GM18858 (cell line): ENCODE measurements around the gene MAD2L1BP.
"Not testable (repeated sequence)": the region's sequence is repeated elsewhere in the genome, so short reads cannot be mapped to it uniquely, and the experiment has no call there.

Experiments used
- ATAC-seq: cut with Tn5 transposase; IDR thresholded peaks from one replicate; pipeline ENCODE4 v1.9.1; 2021; ENCODE audit not compliant: unreplicated experiment

MAD2L1BP gene

DNA sequence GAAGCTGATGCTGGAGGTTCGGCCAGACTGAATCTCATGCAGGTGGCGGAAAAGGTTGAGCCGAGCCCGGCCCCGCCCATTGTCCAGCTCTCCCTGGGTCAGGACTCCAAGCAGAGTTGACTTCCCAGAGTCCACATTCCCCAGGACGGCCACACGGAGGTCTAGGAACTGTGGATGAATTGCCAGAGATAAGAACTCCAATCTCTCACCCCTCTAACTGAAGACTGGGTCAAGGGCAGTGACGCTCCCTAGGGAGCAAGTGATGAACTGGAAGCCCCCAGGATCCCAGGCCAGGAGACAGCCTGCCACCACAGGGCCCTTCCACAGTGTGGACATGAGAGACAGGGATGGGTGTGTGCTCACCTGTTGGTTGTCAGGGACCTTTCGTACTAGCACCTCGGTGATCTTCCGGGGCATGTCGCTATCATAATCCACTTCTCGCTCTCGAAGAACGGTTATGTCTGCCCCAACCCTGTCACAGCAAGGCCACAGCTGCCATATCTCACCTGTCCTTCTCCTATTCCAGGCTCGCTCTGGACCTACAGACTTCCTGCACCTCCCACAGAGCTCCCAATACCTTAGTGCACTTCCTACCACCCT lies 10.1 kb upstream of the MAD2L1BP start:
- no peak for ATAC-seq

DNA sequence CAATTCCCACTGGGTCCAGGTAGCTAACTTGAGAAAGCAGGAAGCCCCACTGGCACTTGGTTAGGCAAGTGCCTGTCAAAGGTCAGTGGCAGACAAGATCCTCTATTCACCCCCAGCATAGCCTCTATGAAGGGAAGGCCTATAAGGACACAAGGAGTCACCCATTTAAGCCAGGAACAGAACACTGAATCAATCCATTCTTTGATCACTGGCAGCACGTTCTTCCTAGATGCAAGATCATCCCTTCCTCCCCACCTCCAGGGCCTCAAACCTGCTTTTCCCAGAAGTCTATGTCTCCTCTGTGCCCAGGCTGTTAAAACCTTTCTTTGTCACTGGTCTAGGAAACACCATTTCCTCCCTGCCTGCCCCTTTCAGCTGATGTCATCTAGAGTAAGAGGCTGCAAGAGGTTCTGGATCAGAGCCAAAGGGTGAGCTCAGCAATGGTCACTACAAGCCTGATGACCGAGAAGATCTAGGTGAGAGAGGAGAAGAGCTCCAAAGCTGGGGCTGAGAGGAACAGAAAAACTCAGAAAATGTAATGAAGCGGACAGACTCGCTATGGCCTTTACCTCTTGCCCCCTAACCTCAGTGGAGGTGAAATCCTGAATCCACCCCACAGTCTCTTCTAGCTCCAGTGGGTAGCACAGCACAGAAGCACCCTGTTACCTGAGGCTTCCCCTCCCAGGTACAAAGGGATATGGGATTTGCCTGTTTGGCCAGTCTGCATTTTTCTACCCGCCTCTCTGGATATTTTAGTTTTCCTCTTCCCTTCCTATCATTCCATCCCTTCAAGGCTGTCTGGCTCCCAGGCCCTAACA lies 8.4 kb upstream of the MAD2L1BP start:
- no peak for ATAC-seq

DNA sequence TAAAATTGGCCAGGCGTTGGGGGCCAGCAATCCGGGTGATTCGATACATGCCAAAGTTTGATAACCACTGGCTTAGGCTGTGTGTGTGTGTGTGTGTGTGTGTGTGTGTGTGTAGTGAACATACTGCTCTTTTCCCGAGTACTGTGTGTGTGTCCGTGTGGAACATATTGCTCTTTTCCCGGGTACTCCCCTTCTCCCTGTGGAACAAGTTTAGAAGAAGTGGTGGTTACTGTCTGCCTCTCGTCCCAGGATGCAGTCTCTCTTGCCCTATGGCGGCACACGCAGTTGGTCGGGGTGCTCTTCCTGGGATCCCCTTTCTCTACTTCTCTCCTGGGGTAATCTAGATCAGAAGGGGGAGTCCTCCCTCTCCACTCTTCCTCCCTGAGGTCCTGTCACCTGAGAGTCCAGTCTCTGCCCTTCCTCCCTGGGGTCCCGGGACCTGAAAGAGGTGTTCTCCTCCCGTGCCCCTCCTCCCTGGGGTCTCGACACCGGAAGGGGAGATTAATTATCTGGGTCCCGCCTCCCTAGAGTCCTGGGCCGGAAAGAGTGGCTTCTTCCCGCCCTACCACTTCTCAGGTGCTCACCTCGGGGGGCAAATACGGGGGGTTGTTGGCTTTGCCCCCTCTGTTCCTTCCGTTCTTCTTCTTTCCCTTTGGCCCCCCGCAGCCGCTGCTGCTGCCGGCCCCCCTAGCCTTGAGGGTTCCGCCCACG lies 7.1 kb upstream of the MAD2L1BP start:
- no peak for ATAC-seq

DNA sequence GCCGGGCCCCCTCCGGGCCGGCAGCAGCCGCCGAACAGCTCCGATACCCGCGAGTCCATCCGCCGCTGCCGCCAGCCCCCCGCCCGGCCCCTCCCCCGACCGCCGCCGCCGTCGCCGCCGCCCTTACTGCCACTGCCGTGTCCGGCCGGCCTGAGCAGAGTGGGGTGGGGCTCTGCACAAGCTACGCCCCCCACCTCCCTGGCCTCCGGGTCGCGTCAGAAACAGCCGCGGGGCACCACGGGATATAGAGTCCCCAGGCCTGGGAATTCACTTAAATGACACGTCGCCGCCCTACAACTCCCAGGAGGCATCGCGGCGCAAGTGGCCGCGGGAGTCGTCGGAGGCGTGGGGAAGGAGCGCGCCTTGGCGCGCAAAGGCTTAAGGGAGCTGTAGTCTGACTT lies 6.5 kb upstream of the MAD2L1BP start, which contains the start of gene GTPBP2:
TSS of gene GTPBP2 (minus strand) at position 161 of the 401 bp plus-strand sequence. CDS start at position 59, 102 bp downstream.
- peak; percentile 73 for ATAC-seq

DNA sequence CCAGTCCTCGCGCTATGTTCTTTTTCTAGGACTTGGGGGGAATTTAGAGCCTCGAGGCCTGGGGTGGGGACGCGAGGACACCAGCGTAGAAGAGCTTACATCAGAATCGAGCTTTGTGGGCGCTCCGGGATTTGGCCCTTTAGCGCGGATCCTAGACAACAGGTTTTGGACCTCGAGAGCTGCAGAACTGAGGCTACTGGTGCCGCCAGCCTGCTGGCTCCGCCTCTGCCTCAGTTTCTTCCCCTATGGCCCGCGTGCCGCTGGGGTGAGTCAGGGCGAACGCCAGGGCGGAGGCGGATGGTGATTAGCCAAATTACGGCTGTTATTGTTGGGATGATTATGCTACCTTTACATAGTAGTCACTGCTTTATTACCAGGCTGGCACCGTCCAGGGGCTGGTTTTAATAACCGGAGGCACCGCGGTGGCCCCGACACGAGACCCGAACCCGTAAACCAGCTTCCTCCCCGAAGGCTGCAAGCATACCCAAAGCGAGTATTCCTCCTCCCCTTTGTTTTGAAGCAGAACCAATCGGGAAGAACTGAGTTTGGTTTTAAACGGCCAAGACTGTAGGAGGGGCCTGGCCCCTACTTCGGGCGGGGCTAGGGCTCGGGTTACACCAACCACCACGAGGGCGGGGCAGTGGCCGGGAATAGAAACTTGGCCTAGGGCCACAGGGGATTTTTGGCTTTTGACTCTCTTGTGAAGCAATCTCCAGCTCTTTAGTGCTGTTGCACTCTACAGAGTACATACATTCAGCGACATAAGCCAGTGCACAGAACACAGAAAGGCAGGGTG lies 5.9 kb upstream of the MAD2L1BP start:
- ATAC-seq = peak; percentile 50

DNA sequence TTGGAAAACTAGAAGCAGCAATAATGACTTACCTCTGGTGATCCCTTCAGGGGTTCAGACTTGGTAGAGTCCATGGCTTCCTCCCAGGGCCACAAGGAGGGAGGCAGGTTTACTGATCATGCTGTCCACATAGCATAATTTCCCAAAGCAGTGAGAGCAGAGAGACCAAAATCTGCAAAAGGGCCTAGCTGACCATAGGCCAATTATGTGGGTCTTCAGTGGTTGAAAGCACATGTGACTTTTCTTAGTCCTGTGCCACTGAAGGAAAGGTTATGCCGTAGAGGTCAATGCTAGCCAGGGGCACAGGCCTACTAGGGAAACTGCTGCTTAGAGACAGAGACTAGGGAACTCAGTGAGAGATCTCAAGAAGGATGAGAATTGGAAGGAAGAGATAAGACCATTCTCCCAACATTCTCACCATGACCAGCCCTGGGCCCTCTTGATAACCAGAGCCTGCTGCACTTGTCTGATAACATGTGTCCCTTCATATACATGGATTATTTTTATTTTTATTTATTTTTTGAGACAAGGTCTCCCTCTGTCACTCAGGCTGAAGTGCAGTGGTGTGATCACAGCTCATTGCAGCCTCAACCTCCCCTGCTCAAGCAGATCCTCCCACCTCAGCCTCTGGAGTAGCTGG lies 4.5 kb upstream of the MAD2L1BP start:
- no peak for ATAC-seq

DNA sequence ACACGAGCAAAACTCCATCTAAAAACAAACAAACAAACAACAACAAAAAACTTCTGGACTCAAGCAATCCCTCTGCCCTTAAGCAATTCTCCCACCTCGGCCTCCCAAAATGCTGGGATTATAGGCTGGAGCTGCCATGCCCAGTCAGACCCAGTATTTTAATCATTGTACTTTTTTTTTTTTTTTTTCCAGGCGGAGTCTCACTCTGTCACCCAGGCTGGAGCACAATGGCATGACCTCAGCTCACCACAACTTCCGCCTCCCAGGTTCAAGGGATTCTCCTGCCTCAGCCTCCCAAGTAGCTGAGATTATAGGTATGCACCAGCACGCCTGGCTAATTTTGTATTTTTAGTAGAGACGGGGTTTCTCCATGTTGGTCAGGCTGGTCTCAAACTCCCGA lies 2.6 kb upstream of the MAD2L1BP start:
- ATAC-seq = not testable (repeated sequence)

DNA sequence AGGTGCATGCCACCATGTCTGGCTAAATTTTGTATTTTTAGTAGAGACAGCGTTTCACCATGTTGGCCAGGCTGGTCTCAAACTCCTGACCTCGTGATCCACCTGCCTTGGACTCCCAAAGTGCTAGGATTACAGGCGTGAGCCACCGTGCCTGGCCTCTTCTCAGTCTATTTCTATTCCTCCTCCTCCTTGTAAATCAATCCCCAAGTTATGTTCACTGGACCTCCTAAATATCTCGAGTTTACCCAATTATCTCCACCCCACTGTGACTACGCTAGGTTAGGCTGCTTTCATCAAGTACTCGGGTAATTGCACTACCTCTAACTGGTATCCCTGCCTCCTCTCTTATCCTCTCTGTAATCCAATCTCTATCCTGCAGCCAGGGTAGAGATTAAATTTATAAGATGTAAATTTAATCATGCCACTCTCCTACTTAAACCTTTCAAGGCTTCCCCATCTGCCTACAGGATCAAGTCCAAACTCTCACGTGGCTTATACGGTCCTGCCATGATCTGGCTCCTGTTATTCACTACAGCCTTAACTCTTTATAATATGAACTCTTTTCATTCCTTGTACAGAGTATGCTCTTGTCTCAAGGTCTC lies 837 bp upstream of the MAD2L1BP start:
- ATAC-seq = no peak

DNA sequence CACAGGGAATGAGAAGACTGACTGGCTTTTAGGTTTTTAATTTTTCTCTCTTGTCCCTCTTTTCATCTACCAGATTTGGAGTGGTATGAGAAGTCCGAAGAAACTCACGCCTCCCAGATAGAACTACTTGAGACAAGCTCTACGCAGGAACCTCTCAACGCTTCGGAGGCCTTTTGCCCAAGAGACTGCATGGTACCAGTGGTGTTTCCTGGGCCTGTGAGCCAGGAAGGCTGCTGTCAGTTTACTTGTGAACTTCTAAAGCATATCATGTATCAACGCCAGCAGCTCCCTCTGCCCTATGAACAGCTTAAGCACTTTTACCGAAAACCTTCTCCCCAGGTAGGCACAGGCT lies 644 bp downstream of the MAD2L1BP start:
- ATAC-seq = no peak

DNA sequence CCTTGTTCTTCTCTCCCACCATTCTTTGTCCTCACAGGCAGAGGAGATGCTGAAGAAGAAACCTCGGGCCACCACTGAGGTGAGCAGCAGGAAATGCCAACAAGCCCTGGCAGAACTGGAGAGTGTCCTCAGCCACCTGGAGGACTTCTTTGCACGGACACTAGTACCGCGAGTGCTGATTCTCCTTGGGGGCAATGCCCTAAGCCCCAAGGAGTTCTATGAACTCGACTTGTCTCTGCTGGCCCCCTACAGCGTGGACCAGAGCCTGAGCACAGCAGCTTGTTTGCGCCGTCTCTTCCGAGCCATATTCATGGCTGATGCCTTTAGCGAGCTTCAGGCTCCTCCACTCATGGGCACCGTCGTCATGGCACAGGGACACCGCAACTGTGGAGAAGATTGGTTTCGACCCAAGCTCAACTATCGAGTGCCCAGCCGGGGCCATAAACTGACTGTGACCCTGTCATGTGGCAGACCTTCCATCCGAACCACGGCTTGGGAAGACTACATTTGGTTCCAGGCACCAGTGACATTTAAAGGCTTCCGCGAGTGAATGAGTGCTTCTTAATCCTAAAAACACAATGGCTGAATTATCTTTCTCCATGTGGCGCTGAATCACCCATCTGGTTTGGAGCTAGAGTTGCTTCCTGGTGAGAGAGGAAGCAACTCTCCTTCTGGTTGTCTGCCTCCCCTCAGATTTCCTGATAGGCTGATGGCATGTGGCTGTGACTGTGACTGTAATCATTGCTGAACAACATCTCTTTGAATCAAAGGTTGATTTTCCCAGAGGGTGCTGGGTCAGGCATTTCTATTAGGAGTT lies 4.6 kb downstream of the MAD2L1BP start:
- no peak for ATAC-seq

DNA sequence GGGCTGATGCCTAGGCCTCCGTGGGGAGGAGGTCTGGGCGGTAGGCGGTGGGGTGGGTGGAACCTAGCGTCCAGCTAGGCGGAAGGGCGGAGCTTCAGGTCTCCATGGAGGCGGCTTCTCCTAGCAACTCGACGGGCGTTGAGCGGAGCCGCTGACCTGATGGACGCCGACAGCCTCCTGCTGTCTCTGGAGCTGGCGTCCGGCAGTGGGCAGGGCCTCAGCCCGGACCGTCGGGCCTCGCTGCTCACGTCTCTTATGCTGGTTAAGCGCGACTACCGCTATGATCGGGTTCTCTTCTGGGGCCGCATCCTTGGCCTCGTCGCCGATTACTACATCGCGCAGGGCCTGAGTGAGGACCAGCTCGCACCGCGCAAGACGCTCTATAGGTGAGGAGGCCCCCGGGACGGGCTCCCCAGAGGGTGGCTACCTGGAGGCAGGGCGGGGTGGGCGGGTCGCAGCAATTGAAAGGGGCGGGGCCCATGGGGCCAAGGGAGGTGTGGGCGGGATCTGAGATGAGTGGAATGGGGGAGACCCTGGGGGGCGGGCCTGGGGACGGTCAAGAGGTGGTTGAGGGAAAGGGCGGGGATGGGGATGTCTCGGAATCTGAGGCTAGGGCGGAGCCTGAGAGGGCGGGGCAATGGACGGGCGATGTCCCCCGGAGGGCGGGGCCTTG lies 9.4 kb downstream of the MAD2L1BP start, which contains the start of gene RSPH9:
TSS of gene RSPH9 (plus strand) at position 97 of the 673 bp plus-strand sequence. CDS start at position 160, 63 bp downstream.
- ATAC-seq = no peak

DNA sequence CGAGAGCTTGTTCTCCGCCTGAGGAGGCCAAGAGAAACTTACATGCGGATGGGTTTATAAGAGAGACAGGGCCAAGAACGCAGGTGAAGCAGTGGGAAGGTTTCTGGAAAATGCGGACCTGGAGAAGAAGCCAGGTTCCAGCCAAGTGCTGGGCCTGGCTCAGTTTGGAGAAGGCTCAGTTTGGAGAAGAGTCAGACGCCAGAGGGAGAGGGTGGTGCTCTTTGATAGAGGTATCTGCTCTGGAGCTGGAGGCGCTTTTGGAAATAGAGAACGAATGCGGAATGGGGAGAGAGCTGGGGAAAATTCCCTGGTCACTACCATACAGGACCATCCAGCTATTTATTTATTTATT lies 9.9 kb downstream of the MAD2L1BP start:
- ATAC-seq = no peak

DNA sequence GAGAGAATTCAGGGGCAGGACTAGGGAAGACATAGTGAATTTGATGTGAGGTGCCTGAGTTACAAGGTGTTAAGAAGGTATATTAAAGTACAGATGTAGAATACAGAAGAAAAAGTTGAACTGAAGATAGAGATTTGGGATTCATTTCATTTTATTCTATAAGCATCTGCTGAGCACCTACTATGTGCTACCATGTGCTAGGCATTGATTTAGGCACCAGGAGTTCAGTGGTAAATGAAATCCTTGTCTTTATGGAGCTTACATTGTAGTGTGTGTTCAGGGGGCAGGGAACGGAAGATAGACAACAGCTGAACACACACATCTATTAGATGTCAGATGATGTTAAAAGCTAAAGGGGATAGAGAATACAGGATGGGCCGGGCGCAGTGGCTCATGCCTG lies 12.0 kb downstream of the MAD2L1BP start:
- no peak for ATAC-seq

DNA sequence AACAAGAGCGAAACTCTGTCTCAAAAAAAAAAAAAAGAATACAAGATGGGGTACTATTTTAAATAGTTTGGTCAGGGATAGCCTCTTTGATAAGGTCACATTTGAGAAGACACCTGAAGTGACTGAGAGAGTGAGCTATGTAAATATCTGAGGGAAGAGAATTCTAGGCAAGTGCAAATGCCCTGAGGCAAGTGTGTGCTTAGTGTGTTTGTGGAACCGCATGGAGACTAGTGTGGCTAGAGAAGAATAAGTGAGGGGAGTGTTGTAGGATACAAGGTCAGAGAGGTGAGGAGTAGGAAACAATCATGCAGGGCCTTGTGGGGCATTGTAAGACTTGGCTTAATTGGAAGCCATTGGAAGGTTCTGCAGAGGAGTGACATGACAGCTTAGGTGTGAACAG lies 12.6 kb downstream of the MAD2L1BP start:
- no peak for ATAC-seq

DNA sequence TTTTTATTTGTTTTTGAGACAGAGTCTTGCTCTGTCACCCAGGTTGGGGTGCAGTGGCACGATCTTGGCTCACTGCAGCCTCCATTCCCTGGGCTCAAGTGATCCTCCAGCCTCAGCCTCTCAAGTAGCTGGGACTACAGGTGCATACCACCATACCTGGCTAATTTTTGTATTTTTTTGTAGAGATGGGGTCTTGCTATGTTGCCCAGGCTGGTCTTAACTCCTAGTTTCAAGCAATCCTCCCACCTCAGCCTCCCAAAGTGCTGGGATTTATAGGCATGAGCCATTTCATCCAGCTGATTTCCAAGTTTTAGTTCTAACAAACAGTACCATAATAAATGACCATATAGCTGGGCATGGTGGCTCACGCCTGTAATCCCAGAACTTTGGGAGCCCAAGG lies 17.2 kb downstream of the MAD2L1BP start:
- ATAC-seq = not testable (repeated sequence)

DNA sequence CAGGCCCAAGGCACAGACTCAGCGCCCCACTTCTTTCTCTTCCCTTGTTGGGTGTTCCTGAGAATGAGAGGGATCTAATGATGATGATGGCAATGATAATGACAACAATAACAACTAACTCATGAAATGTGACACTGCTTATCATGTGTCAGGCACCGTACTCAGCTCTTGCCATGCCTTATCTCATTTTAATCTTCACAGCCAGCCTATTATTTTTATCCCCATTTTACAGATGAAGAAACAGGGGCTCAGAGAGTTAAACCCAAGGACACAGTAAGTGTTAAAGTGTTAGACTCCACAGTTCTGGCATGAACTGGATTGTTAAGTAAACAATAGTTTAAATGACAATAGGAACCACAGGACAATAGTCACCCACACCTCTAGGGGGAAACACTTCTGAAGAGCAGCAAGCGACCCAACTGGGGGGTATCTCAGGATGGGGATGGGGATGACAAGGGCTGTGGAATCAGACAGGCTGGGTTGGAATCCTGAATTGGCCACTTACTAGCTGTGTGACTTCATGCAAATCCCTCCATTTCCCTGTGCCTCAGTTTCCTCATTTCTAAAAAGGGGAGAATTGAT lies 21.7 kb downstream of the MAD2L1BP start:
- ATAC-seq = no peak

DNA sequence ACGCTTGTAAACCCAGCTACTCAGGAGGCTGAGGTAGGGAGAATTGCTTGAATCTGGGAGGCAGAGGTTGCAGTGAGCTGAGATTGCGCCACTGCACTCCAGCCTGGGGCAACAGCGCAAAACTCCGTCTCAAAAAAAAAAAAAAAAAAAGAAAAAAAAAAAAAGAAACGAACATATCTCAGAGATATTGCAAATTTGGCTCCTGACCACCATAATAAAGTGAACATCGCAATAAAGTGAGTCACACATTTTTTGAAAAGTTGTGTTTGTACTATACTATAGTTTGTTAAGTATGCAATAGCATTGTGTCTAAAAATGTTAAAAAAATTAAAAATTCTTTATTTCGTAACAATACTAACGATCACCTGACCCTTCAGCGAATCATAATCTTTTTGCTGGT lies 22.5 kb downstream of the MAD2L1BP start:
- no peak for ATAC-seq

DNA sequence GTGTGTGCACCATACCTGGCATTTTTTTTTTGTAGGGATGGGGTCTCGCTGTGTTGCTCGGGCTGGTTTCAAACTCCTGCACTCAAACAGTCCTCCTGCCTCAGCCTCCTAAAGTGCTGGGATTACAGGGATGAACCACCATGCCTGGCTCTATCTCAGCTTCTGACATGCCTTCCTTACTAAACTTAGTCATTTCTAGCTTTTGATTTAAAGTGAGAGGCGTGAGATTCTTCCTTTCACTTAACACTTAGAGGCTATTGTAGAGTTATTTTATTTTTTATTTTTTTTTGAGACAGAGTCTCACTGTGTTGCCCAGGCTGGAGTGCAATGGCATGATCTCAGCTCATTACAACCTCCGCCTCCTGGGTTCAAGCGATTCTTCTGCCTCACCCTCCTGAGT lies 27.3 kb downstream of the MAD2L1BP start:
- ATAC-seq = not testable (repeated sequence)

DNA sequence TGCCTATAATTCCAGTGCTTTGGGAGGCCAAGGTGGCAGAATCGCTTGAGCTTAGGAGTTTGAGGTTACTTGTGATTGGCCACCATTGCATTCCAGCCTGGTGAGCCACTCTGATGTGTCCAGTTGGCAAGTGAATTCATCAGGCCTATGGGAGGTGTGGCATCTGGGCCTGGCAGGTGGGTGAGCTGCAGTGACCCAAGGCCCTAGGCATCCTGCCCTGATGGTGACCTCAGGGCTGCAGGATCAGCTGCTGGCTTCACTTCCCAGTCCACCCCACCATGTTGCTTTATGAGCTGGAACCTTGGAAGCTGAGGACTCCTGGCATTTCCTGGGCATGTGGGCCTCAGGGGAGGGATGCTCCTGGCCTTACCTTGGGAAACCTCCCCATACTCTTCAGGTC lies 29.7 kb downstream of the MAD2L1BP start:
- ATAC-seq = no peak
